ENCODE data around the gene CLCNKB. TPM values are rescaled to one million over a fixed set of nuclear protein-coding genes. Genes with fewer than 3 reads are reported as not detected.

CLCNKB gene
- total RNA-seq, 4 donors from 2014 or later, result 0.41 to 1.9 (median 1.2) TPM; not detected in 1

- no peaks in the 10 kb centered on the region for H3K36me3 ChIP-seq
- H3K9me3 ChIP-seq, result no peaks in the 10 kb centered on the region
- H3K27me3 ChIP-seq, result no peaks in the 10 kb centered on the region
- TF ChIP-seq POLR2A (IDR thresholded peaks at IDR 0.05), result no peak
- TF ChIP-seq, protein P1, sequence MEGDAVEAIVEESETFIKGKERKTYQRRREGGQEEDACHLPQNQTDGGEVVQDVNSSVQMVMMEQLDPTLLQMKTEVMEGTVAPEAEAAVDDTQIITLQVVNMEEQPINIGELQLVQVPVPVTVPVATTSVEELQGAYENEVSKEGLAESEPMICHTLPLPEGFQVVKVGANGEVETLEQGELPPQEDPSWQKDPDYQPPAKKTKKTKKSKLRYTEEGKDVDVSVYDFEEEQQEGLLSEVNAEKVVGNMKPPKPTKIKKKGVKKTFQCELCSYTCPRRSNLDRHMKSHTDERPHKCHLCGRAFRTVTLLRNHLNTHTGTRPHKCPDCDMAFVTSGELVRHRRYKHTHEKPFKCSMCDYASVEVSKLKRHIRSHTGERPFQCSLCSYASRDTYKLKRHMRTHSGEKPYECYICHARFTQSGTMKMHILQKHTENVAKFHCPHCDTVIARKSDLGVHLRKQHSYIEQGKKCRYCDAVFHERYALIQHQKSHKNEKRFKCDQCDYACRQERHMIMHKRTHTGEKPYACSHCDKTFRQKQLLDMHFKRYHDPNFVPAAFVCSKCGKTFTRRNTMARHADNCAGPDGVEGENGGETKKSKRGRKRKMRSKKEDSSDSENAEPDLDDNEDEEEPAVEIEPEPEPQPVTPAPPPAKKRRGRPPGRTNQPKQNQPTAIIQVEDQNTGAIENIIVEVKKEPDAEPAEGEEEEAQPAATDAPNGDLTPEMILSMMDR (IDR thresholded peaks at IDR 0.05), result no peak
- intact Hi-C loops (cut with DNase I; ENCODE audit: low total_unique reads), result no loop called here
- no peak overlapping the region for H3K4me3 ChIP-seq
- no peaks in the 10 kb centered on the region for H3K4me1 ChIP-seq
- H3K27ac ChIP-seq, result no peak overlapping the region
- DNase-seq, result no peak
Observed at GRCh38 chr1:16064536-16065268, 21.1 kb downstream of the CLCNKB start.

DNA sequence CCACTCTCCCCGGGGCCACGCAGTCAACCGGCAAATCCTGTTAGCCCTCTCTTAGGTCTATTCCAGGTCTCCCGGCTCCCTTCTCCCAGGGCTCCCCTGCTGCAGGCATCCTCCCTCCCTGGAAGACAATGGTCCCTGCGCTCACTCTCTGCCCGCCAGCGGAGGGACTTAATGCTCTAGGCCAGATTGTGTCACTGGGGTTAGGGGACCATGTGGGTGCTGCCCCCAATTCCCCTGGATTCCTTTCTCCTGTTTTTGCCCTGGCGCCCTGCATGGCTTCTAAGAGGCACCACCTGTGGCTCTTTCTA is 21.6 kb downstream of the CLCNKB start:
- Histone ChIP-seq H3K27me3 (no peaks in the 10 kb centered on the region), H3K4me3 (no peak overlapping the region), H3K4me1 (no peaks in the 10 kb centered on the region), H3K27ac (no peak overlapping the region), H3K36me3 (no peaks in the 10 kb centered on the region), H3K9me3 (no peaks in the 10 kb centered on the region)
- no peak for DNase-seq
- intact Hi-C loops (cut with DNase I; ENCODE audit: low total_unique reads), result no loop called here
- TF ChIP-seq, protein P1 (IDR thresholded peaks at IDR 0.05), result no peak
- no peak for TF ChIP-seq POLR2A (IDR thresholded peaks at IDR 0.05)

GRCh38 chr1:16066245-16066644 is 22.7 kb downstream of the CLCNKB start:
- H3K4me3 ChIP-seq, result no peak overlapping the region
- H3K4me1 ChIP-seq, result no peaks in the 10 kb centered on the region
- no peaks in the 10 kb centered on the region for H3K27me3 ChIP-seq
- intact Hi-C loops (cut with DNase I; ENCODE audit: low total_unique reads), result no loop called here
- no peak for DNase-seq
- no peaks in the 10 kb centered on the region for H3K9me3 ChIP-seq
- H3K27ac ChIP-seq, result no peak overlapping the region
- TF ChIP-seq, protein P1 (IDR thresholded peaks at IDR 0.05), result no peak
- no peak for TF ChIP-seq POLR2A (IDR thresholded peaks at IDR 0.05)
- no peaks in the 10 kb centered on the region for H3K36me3 ChIP-seq

GRCh38 chr1:16067127-16067768 is 23.7 kb downstream of the CLCNKB start:
- H3K36me3 ChIP-seq, result no peaks in the 10 kb centered on the region
- H3K27me3 ChIP-seq, result no peaks in the 10 kb centered on the region

DNA sequence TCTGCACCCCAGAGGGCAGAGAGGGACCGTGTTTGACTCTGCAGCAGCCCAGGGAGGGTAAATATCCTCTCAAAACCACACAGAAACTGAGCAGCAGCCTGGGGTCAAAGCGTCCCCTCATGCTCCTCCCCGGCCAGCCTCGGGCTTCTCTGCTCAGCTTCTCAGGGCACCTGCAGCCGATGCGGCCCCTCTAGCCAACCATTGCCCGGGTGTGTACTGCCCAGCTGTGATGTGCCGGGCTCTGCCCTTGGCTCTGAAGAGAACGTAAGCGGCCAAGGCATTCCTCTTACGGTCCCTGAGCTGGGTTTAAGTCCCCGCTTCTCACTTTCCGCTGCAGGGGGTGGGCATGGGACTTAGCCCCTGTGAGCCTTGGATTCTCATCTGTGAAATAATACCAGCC is 24.4 kb downstream of the CLCNKB start:
- no peaks in the 10 kb centered on the region for H3K36me3 ChIP-seq
- no peak for DNase-seq
- TF ChIP-seq POLR2A (IDR thresholded peaks at IDR 0.05), result no peak
- TF ChIP-seq, protein P1 (IDR thresholded peaks at IDR 0.05), result no peak
- H3K4me1 ChIP-seq, result peaks cover 0 to 1% of the 10 kb centered on the region in 2 donors
- H3K27me3 ChIP-seq, result no peaks in the 10 kb centered on the region
- intact Hi-C loops (cut with DNase I; ENCODE audit: low total_unique reads), result no loop called here
- H3K9me3 ChIP-seq, result no peaks in the 10 kb centered on the region
- no peak overlapping the region for H3K27ac ChIP-seq
- no peak overlapping the region for H3K4me3 ChIP-seq

More at GRCh38 chr1:16067127-16067768, 23.7 kb downstream of the CLCNKB start:
- intact Hi-C loops (cut with DNase I; ENCODE audit: low total_unique reads), result no loop called here
- no peak for DNase-seq
- Histone ChIP-seq H3K4me1 (no peaks in the 10 kb centered on the region), H3K9me3 (no peaks in the 10 kb centered on the region), H3K27ac (no peak overlapping the region), H3K4me3 (no peak overlapping the region)
- TF ChIP-seq, protein P1 (IDR thresholded peaks at IDR 0.05), result no peak
- TF ChIP-seq POLR2A (IDR thresholded peaks at IDR 0.05), result no peak
